ENCODE results near the gene MTCL1. TPM values are rescaled to one million over a fixed set of nuclear protein-coding genes. Genes with fewer than 3 reads are reported as not detected.

The MTCL1 gene
- total RNA-seq, 1 donor from 2014 or later = 24.6 TPM

DNA sequence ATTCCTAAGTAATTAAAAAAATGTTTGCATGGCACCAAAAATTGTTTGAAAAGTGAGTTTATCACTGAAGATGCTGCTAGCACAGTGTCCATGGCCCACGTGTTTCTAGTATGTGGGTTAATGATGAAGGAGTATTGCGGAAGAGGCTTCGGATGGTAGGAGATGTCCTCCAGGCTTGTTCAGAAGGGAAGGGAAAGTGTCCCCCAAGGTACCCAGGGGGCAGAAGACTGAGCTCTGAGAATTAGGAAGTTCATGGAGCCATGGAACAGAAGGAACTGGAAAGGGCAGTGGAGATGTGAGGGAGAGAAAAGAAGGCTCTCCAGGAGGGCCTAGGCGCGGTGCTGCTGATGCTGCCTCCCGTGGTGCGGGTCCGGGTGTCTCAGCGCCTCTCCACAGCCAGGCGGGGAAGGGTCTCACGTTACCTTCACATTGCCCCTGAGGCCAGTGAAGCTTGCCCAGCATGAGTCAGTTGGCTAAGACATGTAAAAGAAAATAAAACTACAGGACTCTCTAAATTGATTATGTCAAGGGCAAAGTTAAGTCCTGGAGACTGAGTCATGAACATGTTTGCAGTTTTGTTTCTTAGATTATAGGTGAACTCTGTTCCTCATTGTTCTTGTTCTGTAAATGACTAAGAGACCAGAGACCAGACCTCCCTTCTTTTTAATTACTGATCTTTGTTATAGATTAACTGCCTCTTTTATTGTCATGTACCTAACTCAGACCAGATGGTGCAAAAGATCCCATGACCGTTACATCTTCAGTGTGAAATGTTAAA, 89.0 kb downstream of the MTCL1 start:
- DNase-seq = no peak

DNA sequence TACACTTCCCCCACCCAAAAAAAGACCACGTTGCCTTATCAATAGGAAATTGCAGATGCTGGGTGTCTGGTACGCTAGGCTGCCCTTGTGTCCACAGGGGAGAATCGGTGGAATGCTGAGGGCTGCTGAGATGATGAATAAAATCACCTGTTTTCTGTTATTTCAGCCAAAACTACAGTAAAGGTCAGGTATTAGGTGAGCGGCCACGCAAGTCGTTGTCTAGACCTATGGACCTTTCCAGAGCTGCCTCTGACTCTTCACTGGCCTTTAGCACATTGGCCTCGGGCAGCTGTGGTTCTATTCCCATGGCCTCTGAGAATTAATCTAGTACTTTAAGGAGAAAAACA, 89.6 kb downstream of the MTCL1 start:
- no peak for DNase-seq

- no peak for DNase-seq
Observed at GRCh38 chr18:8795586-8796325, 90.4 kb downstream of the MTCL1 start.

DNA sequence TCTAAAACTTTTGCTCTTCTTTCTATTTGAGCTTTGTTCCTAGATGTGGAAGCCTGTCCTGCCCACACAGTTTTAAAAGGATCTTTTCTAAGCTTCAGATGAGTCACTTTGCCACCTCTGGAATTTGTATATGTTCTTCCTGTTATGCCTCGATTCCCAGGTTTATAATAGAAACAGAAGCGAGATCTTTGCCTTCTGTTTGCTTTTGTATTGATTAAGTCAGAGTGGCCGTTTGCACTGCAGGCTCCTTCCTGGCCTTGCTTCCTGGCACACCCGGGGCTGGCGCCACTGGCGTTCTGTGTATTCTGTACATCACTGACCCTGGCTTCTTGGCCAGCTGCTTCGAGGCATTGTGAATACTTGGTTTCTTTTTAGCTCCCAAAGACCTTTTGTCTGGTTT, 91.8 kb downstream of the MTCL1 start:
- peak; percentile 23 for DNase-seq

- DNase-seq = no peak
Observed at GRCh38 chr18:8799001-8799400, 93.6 kb downstream of the MTCL1 start.

- DNase-seq = peak; percentile 34
Observed at GRCh38 chr18:8799596-8800441, 94.5 kb downstream of the MTCL1 start.

DNA sequence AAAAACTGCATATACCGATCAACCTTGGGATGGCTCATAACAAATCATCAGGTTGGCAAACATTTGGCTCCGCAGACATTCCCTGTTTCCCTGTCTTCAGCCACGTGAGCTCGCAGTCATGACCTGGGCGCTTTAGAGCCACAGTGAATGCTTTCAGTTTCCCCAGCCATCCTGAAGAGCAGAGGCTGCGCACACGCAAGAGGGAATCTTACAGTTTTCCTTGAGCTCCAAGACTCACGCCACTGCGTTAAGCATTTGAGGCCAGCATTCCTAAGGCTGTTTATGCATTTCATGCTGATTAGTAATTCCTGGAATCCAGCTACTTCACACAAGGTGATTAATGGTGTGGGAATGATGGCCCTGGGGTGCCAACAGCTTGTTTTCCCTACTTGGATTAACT, 95.1 kb downstream of the MTCL1 start:
- DNase-seq = no peak

DNA sequence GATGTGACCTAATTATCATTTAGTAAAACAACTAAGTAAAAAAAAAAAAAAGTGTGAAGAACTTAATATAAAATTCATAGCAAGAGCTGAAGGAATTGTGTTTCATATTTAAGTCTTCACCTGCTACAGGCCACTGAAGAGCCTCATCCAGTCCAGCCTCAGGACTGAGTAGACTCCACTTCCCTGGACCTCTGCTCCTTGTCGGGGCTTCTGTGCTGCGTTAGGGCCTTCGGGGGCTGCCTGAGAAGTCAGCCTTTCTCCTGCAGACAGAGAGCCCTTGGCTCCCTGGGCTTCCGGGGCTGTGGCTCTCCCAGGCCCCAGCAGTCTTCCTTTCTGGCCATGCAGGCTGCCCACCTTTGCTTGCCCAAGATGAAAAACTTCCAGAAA, 95.5 kb downstream of the MTCL1 start:
- DNase-seq = no peak

- no peak for DNase-seq
Observed at GRCh38 chr18:8801263-8801901, 96.0 kb downstream of the MTCL1 start.

DNA sequence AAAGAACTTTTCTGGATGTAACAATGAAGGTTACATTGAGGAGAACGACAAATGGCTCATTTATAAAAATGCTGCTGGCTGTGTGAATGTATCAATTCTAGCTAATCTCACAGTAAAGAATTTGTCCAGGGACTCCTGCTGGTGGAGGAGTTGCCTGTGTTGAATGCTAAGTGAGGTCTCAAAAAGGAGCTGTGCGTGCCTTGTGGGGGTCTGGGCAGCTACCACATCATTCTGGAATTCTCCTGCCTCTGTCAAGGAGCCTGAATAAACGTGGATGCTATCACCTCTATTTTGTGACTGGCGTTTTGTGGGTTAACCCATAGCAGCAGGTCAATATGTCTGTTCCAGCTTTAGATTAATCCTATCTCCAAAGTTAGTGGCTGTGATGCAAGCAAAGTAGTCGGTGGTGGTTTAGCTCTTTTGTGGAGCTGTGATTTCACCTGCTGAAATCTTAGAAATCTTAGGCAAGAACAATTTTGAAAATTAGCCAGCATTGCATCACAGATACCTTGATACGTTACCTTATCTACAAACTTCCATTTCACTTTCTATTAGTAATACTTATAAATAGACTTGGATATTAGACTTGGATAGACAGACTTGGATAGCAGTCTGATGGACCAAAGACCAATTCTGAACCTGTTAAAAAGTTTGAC, 96.8 kb downstream of the MTCL1 start:
- DNase-seq = no peak

- DNase-seq = no peak
Observed at GRCh38 chr18:8803063-8803795, 97.9 kb downstream of the MTCL1 start.

DNA sequence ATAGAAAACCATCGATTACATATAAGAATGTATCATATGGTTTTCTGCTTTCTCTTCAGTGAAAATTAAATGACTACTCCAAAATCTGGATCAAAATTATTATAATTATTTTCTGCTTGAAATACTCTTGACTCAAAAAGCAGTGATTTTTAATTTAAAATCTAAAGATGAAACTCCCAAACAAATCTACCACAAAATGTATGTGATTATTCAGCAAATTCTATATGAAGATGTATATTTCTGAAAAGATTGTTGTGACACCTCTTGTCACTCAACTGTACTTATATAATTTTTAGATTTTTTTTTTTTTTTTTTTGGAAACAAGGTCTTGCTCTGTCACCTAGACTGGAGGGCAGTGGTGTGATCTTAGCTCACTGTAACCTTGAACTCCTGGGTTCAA, 98.6 kb downstream of the MTCL1 start:
- DNase-seq = no peak

GRCh38 chr18:8805552-8805951, 100.2 kb downstream of the MTCL1 start:
- no peak for DNase-seq

DNA sequence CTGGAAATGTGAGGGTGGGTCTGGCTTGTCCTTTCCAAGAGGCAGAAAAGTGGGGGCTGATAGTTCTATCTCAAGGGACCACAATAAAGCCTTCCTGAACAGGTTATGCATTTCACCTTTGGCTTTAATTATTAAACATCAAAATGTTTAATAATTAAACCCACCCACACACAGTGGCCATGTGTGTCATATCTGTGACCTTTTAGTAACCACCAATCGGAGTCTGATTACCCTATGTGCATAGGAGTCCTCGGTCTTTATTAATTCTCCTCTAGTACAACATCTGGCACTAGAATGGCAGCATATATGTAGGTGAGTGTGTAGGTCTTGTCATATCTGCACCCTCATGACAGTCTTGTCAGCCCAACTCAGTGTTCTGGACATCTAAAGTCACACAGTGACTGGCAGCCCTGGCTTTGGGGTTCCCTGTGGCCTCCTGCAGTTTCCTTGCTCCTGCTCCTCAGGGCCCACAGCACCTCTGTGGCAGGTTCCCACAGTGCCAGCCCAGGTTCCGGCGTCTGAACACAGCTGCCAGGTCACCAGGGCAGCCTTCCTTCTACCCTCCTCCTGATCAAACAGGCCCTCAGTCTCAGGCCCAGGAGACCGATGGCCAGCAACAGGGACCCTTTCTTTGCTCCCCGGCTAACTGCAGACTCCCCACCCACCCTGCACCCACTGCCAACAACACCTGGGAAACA, 100.9 kb downstream of the MTCL1 start:
- DNase-seq = no peak

- peak; percentile 15 for DNase-seq
Observed at GRCh38 chr18:8806798-8807487, 101.6 kb downstream of the MTCL1 start.

GRCh38 chr18:8807488-8807805, 102.1 kb downstream of the MTCL1 start:
- DNase-seq = no peak

DNA sequence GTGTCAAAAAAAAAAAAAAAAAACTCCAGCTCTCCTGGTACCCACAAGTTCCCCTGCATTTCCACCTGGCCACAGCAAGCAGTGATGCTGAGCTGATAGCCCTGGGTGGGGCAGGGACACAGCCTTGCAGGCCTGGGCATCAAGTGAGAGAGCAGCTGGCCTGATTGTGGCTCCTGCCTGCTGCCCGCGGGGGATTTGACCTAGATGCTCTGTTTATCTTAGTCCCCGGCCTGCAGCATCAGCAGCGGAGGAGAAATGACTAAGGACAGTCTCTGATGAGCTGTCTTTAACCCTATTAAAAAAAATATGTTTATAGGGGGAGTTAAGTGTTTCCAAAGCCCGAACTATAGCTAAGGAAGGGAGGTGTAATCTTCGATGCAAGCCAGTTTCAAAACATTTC, 102.6 kb downstream of the MTCL1 start:
- DNase-seq = no peak

GRCh38 chr18:8809514-8809913, 104.2 kb downstream of the MTCL1 start:
- DNase-seq = no peak

- DNase-seq = no peak
Observed at GRCh38 chr18:8810157-8810556, 104.8 kb downstream of the MTCL1 start.

DNA sequence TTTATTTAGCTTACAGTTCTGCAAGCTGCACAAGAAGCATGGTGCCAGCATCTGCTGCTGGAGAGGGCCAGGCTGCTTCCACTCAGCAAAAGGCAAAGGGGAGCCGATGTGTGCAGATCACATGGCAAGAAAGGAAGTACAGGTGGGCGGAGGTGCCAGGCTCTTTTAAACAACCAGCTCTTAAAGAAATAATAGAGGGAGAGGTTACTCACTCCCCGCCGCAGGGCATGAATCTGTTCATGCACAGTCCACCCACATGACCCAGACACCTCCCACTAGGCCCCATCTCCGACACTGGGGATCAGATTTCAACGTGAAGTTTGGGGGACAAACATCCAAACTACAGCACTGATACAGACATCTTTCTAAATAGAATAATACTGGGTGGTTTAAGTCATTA, 105.8 kb downstream of the MTCL1 start:
- no peak for DNase-seq
